Measurements from ENCODE around the gene RPUSD3.

RPUSD3 gene

GRCh38 chr3:9809239-9809614 is 34.6 kb downstream of the RPUSD3 start:
- peak overlapping the region; percentile 62 for H3K4me3 ChIP-seq (ENCODE audit: low read depth, low read length)
- no peak for TF ChIP-seq CTCF (IDR thresholded peaks at IDR 0.05; ENCODE audit: control insufficient read depth, extremely low read depth, insufficient read depth)
- no peak for DNase-seq (ENCODE audit: low read depth)

- no peak overlapping the region for H3K4me3 ChIP-seq (ENCODE audit: low read depth, low read length)
- DNase-seq (ENCODE audit: low read depth): no peak
- peak; percentile 26 for TF ChIP-seq CTCF (IDR thresholded peaks at IDR 0.05; ENCODE audit: control insufficient read depth, extremely low read depth, insufficient read depth)
Measured at GRCh38 chr3:9808345-9809037, 35.3 kb downstream of the RPUSD3 start.

- DNase-seq (ENCODE audit: low read depth): no peak
- no peak overlapping the region for H3K4me3 ChIP-seq (ENCODE audit: low read depth, low read length)
- TF ChIP-seq CTCF (IDR thresholded peaks at IDR 0.05; ENCODE audit: control insufficient read depth, extremely low read depth, insufficient read depth): no peak
Measured at GRCh38 chr3:9807981-9808344, 35.8 kb downstream of the RPUSD3 start.

- TF ChIP-seq CTCF (IDR thresholded peaks at IDR 0.05; ENCODE audit: control insufficient read depth, extremely low read depth, insufficient read depth): no peak
- no peak for DNase-seq (ENCODE audit: low read depth)
- no peak overlapping the region for H3K4me3 ChIP-seq (ENCODE audit: low read depth, low read length)
Measured at GRCh38 chr3:9806688-9807589, 36.9 kb downstream of the RPUSD3 start.

GRCh38 chr3:9806137-9806536 is 37.7 kb downstream of the RPUSD3 start:
- no peak for TF ChIP-seq CTCF (IDR thresholded peaks at IDR 0.05; ENCODE audit: control insufficient read depth, extremely low read depth, insufficient read depth)
- DNase-seq (ENCODE audit: low read depth): no peak
- H3K4me3 ChIP-seq (ENCODE audit: low read depth, low read length): no peak overlapping the region

GRCh38 chr3:9804996-9805395 is 38.8 kb downstream of the RPUSD3 start:
- TF ChIP-seq CTCF (IDR thresholded peaks at IDR 0.05; ENCODE audit: control insufficient read depth, extremely low read depth, insufficient read depth): no peak
- no peak for DNase-seq (ENCODE audit: low read depth)
- no peak overlapping the region for H3K4me3 ChIP-seq (ENCODE audit: low read depth, low read length)

All from LNCaP clone FGC (cell line).